Hepatocyte (in vitro differentiated cells): ENCODE results near the gene SLCO3A1.

Experiments used
- CTCF ChIP-seq: fragments of 200-600 bp; sonication (generic); IDR thresholded peaks from 2 replicates; pipeline ENCODE4 v1.5.1; 2016; ENCODE audit warnings: antibody characterized with exemption, mild to moderate bottlenecking; ENCODE audit not compliant: poor library complexity
- EZH2 ChIP-seq: fragments of 200-600 bp; sonication (generic); IDR thresholded peaks from 2 replicates; pipeline ENCODE4 v1.6.1; 2016; ENCODE audit warnings: antibody characterized with exemption, mild to moderate bottlenecking, borderline replicate concordance
- EZH2phosphoT487 ChIP-seq: fragments of 200-600 bp; sonication (generic); IDR thresholded peaks from one replicate; pipeline ENCODE4 v1.6.1; 2018; ENCODE audit warnings: antibody characterized with exemption, mild to moderate bottlenecking, low read depth, moderate library complexity; ENCODE audit not compliant: unreplicated experiment, severe bottlenecking

GRCh38 chr15:92073044-92073785, 219.7 kb downstream of the SLCO3A1 start:
- TF ChIP-seq CTCF (no peak), EZH2 (no peak), EZH2phosphoT487 (no peak)
